ENCODE data around the gene ATP8B1. TPM values are rescaled to one million over a fixed set of nuclear protein-coding genes. Genes with fewer than 3 reads are reported as not detected.

The ATP8B1 gene
- total and polyA plus RNA-seq, 9 of the 15 experiments (the other 6 are each of a cell fraction or from before 2014, with no cell fraction given), result 0.01 to 0.22 (median 0.03) TPM; not detected in 3

DNA sequence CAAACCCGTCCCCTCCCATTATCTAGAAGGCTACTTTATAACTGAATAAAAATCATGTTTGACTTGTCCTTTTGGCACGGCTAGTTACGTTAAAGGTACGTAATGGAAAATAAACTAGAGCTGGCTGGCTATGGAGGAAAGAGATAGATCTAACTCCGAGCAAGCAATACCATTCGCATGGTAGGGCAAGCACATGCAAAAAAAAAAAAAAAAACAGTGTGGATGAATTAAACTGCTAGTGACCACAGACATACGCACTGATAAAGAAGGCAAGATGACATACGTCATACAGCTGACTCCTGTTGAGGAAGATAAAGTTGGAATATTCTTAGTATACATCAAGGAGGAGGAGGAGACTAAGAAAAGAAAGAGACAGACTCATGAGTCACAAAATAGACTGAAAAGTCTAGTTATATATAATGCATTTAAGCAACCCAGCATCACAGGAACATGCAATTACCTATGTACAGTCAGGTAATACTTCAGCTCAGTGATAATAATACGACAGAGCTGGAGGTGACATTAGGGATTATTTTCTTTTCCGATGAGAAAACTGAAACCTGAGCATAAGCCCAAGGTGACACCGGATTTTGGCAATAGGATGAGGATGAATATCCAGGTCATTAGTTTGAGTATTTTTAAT is 143.5 kb downstream of the ATP8B1 start (continued):
- TF ChIP-seq, protein P1, sequence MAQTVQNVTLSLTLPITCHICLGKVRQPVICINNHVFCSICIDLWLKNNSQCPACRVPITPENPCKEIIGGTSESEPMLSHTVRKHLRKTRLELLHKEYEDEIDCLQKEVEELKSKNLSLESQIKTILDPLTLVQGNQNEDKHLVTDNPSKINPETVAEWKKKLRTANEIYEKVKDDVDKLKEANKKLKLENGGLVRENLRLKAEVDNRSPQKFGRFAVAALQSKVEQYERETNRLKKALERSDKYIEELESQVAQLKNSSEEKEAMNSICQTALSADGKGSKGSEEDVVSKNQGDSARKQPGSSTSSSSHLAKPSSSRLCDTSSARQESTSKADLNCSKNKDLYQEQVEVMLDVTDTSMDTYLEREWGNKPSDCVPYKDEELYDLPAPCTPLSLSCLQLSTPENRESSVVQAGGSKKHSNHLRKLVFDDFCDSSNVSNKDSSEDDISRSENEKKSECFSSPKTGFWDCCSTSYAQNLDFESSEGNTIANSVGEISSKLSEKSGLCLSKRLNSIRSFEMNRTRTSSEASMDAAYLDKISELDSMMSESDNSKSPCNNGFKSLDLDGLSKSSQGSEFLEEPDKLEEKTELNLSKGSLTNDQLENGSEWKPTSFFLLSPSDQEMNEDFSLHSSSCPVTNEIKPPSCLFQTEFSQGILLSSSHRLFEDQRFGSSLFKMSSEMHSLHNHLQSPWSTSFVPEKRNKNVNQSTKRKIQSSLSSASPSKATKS (CRISPR knock-in tag; IDR thresholded peaks at IDR 0.05), result no peak
- TF ChIP-seq TRIM24 (IDR thresholded peaks at IDR 0.05) (peak; percentile 81 to 87), SMARCA5 (IDR thresholded peaks at IDR 0.05) (no peak), ZNF830 (CRISPR knock-in tag; IDR thresholded peaks at IDR 0.05) (no peak), PHTF2 (CRISPR knock-in tag; IDR thresholded peaks at IDR 0.05) (no peak), MYNN (IDR thresholded peaks at IDR 0.05) (no peak), MYNN (CRISPR knock-in tag; IDR thresholded peaks at IDR 0.05) (no peak), HNRNPLL (IDR thresholded peaks at IDR 0.05; ENCODE audit: low read depth, low read length, poor library complexity, severe bottlenecking) (no peak), NFATC3 (IDR thresholded peaks at IDR 0.05) (peak; percentile 86; the same call in 1 of the 2 replicates), PHF20 (IDR thresholded peaks at IDR 0.05; ENCODE audit: partially characterized antibody) (no peak), ZNF347 (CRISPR knock-in tag; IDR thresholded peaks at IDR 0.05; ENCODE audit: low read depth) (no peak), CEBPB (tag; IDR thresholded peaks at IDR 0.05) (no peak), MTA2 (IDR thresholded peaks at IDR 0.05; ENCODE audit: low read depth) (peak; percentile 80), TAF1 (IDR thresholded peaks at IDR 0.05; ENCODE audit: control insufficient read depth, extremely low read depth, insufficient read depth, low read length, severe bottlenecking) (no peak)
- TF ChIP-seq, protein P2, sequence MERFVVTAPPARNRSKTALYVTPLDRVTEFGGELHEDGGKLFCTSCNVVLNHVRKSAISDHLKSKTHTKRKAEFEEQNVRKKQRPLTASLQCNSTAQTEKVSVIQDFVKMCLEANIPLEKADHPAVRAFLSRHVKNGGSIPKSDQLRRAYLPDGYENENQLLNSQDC (CRISPR knock-in tag; IDR thresholded peaks at IDR 0.05), result no peak
- TF ChIP-seq, protein P3, sequence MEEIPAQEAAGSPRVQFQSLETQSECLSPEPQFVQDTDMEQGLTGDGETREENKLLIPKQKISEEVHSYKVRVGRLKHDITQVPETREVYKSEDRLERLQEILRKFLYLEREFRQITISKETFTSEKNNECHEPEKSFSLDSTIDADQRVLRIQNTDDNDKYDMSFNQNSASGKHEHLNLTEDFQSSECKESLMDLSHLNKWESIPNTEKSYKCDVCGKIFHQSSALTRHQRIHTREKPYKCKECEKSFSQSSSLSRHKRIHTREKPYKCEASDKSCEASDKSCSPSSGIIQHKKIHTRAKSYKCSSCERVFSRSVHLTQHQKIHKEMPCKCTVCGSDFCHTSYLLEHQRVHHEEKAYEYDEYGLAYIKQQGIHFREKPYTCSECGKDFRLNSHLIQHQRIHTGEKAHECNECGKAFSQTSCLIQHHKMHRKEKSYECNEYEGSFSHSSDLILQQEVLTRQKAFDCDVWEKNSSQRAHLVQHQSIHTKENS (CRISPR knock-in tag; IDR thresholded peaks at IDR 0.05), result no peak
- TF ChIP-seq, protein P4, sequence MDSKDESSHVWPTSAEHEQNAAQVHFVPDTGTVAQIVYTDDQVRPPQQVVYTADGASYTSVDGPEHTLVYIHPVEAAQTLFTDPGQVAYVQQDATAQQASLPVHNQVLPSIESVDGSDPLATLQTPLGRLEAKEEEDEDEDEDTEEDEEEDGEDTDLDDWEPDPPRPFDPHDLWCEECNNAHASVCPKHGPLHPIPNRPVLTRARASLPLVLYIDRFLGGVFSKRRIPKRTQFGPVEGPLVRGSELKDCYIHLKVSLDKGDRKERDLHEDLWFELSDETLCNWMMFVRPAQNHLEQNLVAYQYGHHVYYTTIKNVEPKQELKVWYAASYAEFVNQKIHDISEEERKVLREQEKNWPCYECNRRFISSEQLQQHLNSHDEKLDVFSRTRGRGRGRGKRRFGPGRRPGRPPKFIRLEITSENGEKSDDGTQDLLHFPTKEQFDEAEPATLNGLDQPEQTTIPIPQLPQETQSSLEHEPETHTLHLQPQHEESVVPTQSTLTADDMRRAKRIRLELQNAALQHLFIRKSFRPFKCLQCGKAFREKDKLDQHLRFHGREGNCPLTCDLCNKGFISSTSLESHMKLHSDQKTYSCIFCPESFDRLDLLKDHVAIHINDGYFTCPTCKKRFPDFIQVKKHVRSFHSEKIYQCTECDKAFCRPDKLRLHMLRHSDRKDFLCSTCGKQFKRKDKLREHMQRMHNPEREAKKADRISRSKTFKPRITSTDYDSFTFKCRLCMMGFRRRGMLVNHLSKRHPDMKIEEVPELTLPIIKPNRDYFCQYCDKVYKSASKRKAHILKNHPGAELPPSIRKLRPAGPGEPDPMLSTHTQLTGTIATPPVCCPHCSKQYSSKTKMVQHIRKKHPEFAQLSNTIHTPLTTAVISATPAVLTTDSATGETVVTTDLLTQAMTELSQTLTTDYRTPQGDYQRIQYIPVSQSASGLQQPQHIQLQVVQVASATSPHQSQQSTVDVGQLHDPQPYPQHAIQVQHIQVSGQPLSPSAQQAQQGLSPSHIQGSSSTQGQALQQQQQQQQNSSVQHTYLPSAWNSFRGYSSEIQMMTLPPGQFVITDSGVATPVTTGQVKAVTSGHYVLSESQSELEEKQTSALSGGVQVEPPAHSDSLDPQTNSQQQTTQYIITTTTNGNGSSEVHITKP (IDR thresholded peaks at IDR 0.05; ENCODE audit: partially characterized antibody), result peak; percentile 82
- TF ChIP-seq, protein P5, sequence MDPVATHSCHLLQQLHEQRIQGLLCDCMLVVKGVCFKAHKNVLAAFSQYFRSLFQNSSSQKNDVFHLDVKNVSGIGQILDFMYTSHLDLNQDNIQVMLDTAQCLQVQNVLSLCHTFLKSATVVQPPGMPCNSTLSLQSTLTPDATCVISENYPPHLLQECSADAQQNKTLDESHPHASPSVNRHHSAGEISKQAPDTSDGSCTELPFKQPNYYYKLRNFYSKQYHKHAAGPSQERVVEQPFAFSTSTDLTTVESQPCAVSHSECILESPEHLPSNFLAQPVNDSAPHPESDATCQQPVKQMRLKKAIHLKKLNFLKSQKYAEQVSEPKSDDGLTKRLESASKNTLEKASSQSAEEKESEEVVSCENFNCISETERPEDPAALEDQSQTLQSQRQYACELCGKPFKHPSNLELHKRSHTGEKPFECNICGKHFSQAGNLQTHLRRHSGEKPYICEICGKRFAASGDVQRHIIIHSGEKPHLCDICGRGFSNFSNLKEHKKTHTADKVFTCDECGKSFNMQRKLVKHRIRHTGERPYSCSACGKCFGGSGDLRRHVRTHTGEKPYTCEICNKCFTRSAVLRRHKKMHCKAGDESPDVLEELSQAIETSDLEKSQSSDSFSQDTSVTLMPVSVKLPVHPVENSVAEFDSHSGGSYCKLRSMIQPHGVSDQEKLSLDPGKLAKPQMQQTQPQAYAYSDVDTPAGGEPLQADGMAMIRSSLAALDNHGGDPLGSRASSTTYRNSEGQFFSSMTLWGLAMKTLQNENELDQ (CRISPR knock-in tag; IDR thresholded peaks at IDR 0.05; ENCODE audit: borderline replicate concordance), result no peak
